Measurements from ENCODE around the gene PPP2R2C.

GRCh38 chr4:6322761-6323566 is 149.4 kb downstream of the PPP2R2C start:
- TF ChIP-seq CTCF (IDR thresholded peaks at IDR 0.05; ENCODE audit: low read depth, low read length) (no peak), MAX (IDR thresholded peaks at IDR 0.05; ENCODE audit: low read depth, low read length) (no peak)

Data from NB4 (cell line).